ENCODE data around the gene NCAPD2. TPM values are rescaled to one million over a fixed set of nuclear protein-coding genes. Genes with fewer than 3 reads are reported as not detected.
"Not testable (repeated sequence)": the region's sequence is repeated elsewhere in the genome, so short reads cannot be mapped to it uniquely, and the experiment has no call there.

The NCAPD2 gene
- total RNA-seq, 2 experiments from 2014 or later, result 173 to 200 TPM

- DNase-seq (no peak), ATAC-seq (no peak)
- Mint-ChIP-seq H3K4me1 (peaks cover 81% of the 10 kb centered on the region), H3K9me3 (ENCODE audit: low read depth) (no peaks in the 10 kb centered on the region), H3K4me3 (no peak overlapping the region), H3K27me3 (no peaks in the 10 kb centered on the region), H3K27ac (peak overlapping the region; percentile 82), H3K36me3 (peaks cover 77% of the 10 kb centered on the region)
- CTCF ChIA-PET, result interaction anchor here (1.0 to 5.8 kb wide), 4 partner anchors 12 to 34 kb away, joined by 6 to 45 read pairs (median 7); partner anchors contain the start of genes CD27 and VAMP1
Measured at GRCh38 chr12:6458281-6459003, 35.5 kb upstream of the NCAPD2 start.

- Mint-ChIP-seq H3K4me3 (no peak overlapping the region), H3K27me3 (no peaks in the 10 kb centered on the region), H3K4me1 (peaks cover 81% of the 10 kb centered on the region), H3K27ac (peak overlapping the region; percentile 82), H3K36me3 (peaks cover 77% of the 10 kb centered on the region), H3K9me3 (ENCODE audit: low read depth) (no peaks in the 10 kb centered on the region)
- CTCF ChIA-PET, result interaction anchor here (1.0 to 5.8 kb wide), 4 partner anchors 11 to 34 kb away, joined by 6 to 45 read pairs (median 7); partner anchors contain the start of genes CD27 and VAMP1
- no peak for ATAC-seq
- no peak for DNase-seq
Measured at GRCh38 chr12:6459004-6459337, 34.9 kb upstream of the NCAPD2 start.

GRCh38 chr12:6460751-6461371, 33.0 kb upstream of the NCAPD2 start:
- Mint-ChIP-seq H3K27me3 (no peaks in the 10 kb centered on the region), H3K27ac (peak overlapping the region; percentile 98), H3K4me1 (peaks cover 84% of the 10 kb centered on the region)

GRCh38 chr12:6461401-6462233, 32.3 kb upstream of the NCAPD2 start:
- ATAC-seq, result peak; percentile 82
- peak; percentile 97 for DNase-seq
- Mint-ChIP-seq H3K36me3 (peaks cover 83% of the 10 kb centered on the region), H3K27me3 (no peaks in the 10 kb centered on the region), H3K4me3 (peak overlapping the region; percentile 72), H3K4me1 (peaks cover 87% of the 10 kb centered on the region), H3K9me3 (ENCODE audit: low read depth) (no peaks in the 10 kb centered on the region), H3K27ac (peak overlapping the region; percentile 98)
- CTCF ChIA-PET, result interaction anchor here (0.8 to 6.7 kb wide), 12 partner anchors 10 to 126 kb away, joined by 3 to 171 read pairs (median 12); partner anchors contain the start of genes CD27, GAPDH, IFFO1 and TAPBPL

More at GRCh38 chr12:6460751-6461371, 33.0 kb upstream of the NCAPD2 start:
- ATAC-seq (peak; percentile 34), DNase-seq (no peak)
- CTCF ChIA-PET, result interaction anchor here (0.8 to 6.7 kb wide), 12 partner anchors 9 to 125 kb away, joined by 3 to 171 read pairs (median 12); partner anchors contain the start of genes CD27, GAPDH, IFFO1 and TAPBPL
- peaks cover 80% of the 10 kb centered on the region for H3K36me3 Mint-ChIP-seq
- H3K4me3 Mint-ChIP-seq, result peak overlapping the region; percentile 72
- no peaks in the 10 kb centered on the region for H3K9me3 Mint-ChIP-seq (ENCODE audit: low read depth)

- H3K4me1 Mint-ChIP-seq, result peaks cover 88% of the 10 kb centered on the region
- CTCF ChIA-PET, result interaction anchor here (1.2 to 6.7 kb wide), 11 partner anchors 9 to 139 kb away, joined by 4 to 171 read pairs (median 10); partner anchors contain the start of genes CD27, TAPBPL and VAMP1
- peak; percentile 28 for ATAC-seq
- H3K27me3 Mint-ChIP-seq, result no peaks in the 10 kb centered on the region
- no peaks in the 10 kb centered on the region for H3K9me3 Mint-ChIP-seq (ENCODE audit: low read depth)
- peaks cover 84% of the 10 kb centered on the region for H3K36me3 Mint-ChIP-seq
- H3K4me3 Mint-ChIP-seq, result peak overlapping the region; percentile 72
- peak; percentile 72 for DNase-seq
- H3K27ac Mint-ChIP-seq, result peak overlapping the region; percentile 98
Measured at GRCh38 chr12:6462234-6462995, 31.5 kb upstream of the NCAPD2 start.

- CTCF ChIA-PET, result interaction anchor here (0.8 to 6.7 kb wide), 10 partner anchors 8 to 140 kb away, joined by 3 to 171 read pairs (median 5); partner anchors contain the start of genes CD27, TAPBPL and VAMP1
- DNase-seq, result no peak
- ATAC-seq, result no peak
Measured at GRCh38 chr12:6463216-6463615, 30.7 kb upstream of the NCAPD2 start.

GRCh38 chr12:6463858-6464257, 30.0 kb upstream of the NCAPD2 start:
- H3K27ac Mint-ChIP-seq, result peak overlapping the region; percentile 98
- no peaks in the 10 kb centered on the region for H3K27me3 Mint-ChIP-seq
- peaks cover 92% of the 10 kb centered on the region for H3K4me1 Mint-ChIP-seq
- DNase-seq (no peak), ATAC-seq (no peak)
- H3K36me3 Mint-ChIP-seq, result peaks cover 85% of the 10 kb centered on the region
- H3K4me3 Mint-ChIP-seq, result peak overlapping the region; percentile 72
- no peaks in the 10 kb centered on the region for H3K9me3 Mint-ChIP-seq (ENCODE audit: low read depth)
- CTCF ChIA-PET, result interaction anchor here (0.8 to 6.7 kb wide), 11 partner anchors 8 to 141 kb away, joined by 3 to 171 read pairs (median 5); partner anchors contain the start of genes CD27, TAPBPL and VAMP1

More at GRCh38 chr12:6463216-6463615, 30.7 kb upstream of the NCAPD2 start:
- Mint-ChIP-seq H3K4me1 (peaks cover 92% of the 10 kb centered on the region), H3K36me3 (peaks cover 85% of the 10 kb centered on the region), H3K27ac (peak overlapping the region; percentile 98), H3K27me3 (no peaks in the 10 kb centered on the region), H3K9me3 (ENCODE audit: low read depth) (no peaks in the 10 kb centered on the region), H3K4me3 (peak overlapping the region; percentile 72)

- Mint-ChIP-seq H3K9me3 (ENCODE audit: low read depth) (no peaks in the 10 kb centered on the region), H3K36me3 (peaks cover 85% of the 10 kb centered on the region), H3K4me3 (no peak overlapping the region), H3K27me3 (no peaks in the 10 kb centered on the region), H3K4me1 (peaks cover 92% of the 10 kb centered on the region), H3K27ac (peak overlapping the region; percentile 98)
- CTCF ChIA-PET, result interaction anchor here (0.8 to 6.7 kb wide), 22 partner anchors 8 to 146 kb away, joined by 3 to 171 read pairs (median 6); partner anchors contain the start of genes CD27, LTBR, MRPL51 and TAPBPL
- DNase-seq, result no peak
- no peak for ATAC-seq
Measured at GRCh38 chr12:6464531-6464930, 29.4 kb upstream of the NCAPD2 start.

- H3K9me3 Mint-ChIP-seq (ENCODE audit: low read depth), result no peaks in the 10 kb centered on the region
- H3K27me3 Mint-ChIP-seq, result no peaks in the 10 kb centered on the region
- peaks cover 87% of the 10 kb centered on the region for H3K4me1 Mint-ChIP-seq
- peak; percentile 61 for DNase-seq
- CTCF ChIA-PET, result interaction anchor here (0.6 to 6.7 kb wide), 34 partner anchors 10 to 147 kb away, joined by 3 to 171 read pairs (median 5); partner anchors contain the start of genes CD27, LTBR, MRPL51 and TAPBPL
- H3K4me3 Mint-ChIP-seq, result no peak overlapping the region
- peaks cover 80% of the 10 kb centered on the region for H3K36me3 Mint-ChIP-seq
- ATAC-seq, result no peak
- H3K27ac Mint-ChIP-seq, result peak overlapping the region; percentile 77
Measured at GRCh38 chr12:6465467-6466183, 28.3 kb upstream of the NCAPD2 start.

GRCh38 chr12:6466184-6466573, 27.7 kb upstream of the NCAPD2 start:
- Mint-ChIP-seq H3K27ac (peak overlapping the region; percentile 77), H3K36me3 (peaks cover 75% of the 10 kb centered on the region), H3K9me3 (ENCODE audit: low read depth) (no peaks in the 10 kb centered on the region), H3K4me3 (no peak overlapping the region), H3K27me3 (no peaks in the 10 kb centered on the region), H3K4me1 (peaks cover 84% of the 10 kb centered on the region)
- DNase-seq, result no peak
- CTCF ChIA-PET, result interaction anchor here (0.8 to 6.7 kb wide), 25 partner anchors 10 to 143 kb away, joined by 3 to 171 read pairs (median 7); partner anchors contain the start of genes CD27, LTBR, MRPL51 and TAPBPL
- ATAC-seq, result no peak

GRCh38 chr12:6466751-6467150, 27.2 kb upstream of the NCAPD2 start:
- Mint-ChIP-seq H3K4me1 (peaks cover 82% of the 10 kb centered on the region), H3K36me3 (peaks cover 70% of the 10 kb centered on the region), H3K27ac (peak overlapping the region; percentile 24)
- not testable (repeated sequence) for DNase-seq; H3K4me3 Mint-ChIP-seq; H3K9me3 Mint-ChIP-seq (ENCODE audit: low read depth); H3K27me3 Mint-ChIP-seq; ATAC-seq
- CTCF ChIA-PET, result interaction anchor here (0.8 to 6.7 kb wide), 10 partner anchors 23 to 143 kb away, joined by 3 to 171 read pairs (median 11); partner anchors contain the start of genes CD27 and MRPL51

All from activated CD8-positive, alpha-beta memory T cell treated with anti-CD3 and anti-CD28 coated beads, Interleukin-2, amount 10 ng/mL, durations not matched to agents 7 days and 5 days (primary cell).